ENCODE data around the gene SLN.

The SLN gene

DNA sequence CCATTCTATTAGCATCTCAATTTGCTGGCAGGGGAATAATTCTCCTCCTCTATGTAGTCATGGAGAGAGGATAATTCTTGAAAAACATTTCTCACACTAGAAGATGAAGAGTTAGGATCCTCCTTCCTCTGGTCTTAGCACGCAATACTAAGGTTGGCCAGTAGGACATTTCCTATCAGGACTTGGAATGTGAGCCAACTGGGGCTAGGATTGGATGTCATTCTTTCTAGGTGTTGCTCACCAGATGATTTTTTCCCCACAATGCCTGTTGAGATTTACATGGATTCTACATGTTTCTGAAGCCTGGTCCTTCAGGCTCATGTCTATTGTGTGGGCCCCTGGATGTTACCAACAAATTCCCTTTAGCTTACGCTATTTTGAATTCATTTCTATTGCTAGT is 28.0 kb downstream of the SLN start:
- DNase-seq (ENCODE audit: low spot score) = no peak

DNA sequence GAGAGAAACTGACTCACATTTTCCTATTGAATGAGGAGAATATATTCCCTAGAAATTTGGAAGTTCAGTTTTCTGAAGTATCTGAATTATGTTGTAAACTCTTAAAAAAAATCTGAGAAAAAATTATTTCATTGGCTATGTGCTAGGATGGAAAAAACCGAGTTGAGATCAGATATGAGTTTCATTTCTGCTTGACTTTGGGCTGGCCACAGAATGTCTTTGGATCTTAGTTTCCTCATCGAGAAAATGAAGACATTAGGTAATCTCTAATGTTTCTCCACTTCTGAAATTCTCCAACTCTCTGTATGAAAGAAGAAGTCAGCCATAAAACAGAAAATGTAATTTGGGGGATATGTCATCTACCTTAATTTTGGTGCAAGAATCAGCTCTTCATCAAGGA is 28.8 kb downstream of the SLN start:
- no peak for DNase-seq (ENCODE audit: low spot score)

DNA sequence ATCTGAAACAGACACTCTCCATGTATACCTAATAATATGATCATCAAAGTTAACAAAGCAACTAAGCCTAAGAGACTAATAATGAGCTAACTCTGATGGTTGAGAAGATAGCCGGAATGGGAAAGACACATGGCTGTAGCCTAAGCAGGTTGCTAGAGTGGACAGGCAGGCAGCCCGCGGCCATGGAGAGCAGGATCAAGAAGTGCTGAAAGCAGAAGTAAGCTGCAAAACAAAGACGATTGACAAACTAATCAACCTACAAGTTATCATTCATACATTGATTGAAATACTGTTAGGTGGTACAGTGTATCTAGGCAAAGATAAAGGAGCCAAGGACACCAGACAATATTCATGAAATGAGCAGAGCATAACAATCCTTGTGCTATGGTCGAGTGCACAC is 29.3 kb downstream of the SLN start:
- no peak for DNase-seq (ENCODE audit: low spot score)

DNA sequence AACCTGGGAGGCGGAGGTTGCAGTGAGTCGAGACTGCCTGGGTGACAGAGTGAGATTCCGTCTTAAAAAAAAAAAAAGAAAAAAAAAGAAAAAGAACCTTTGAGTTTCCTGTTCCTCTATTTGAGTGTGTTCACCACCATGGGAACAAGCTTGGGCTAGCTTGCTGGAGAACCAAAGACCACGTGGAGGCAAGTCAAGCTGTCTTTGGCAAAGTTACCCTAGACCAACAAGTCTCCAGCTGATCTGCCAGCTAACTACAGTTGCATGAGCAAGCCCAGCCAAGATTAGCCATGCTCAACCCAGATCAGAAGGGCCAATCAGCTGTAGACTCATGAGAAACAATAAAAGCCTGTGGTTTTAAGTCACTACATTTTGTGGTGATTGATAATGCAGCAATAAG is 29.7 kb downstream of the SLN start:
- no peak for DNase-seq (ENCODE audit: low spot score)

DNA sequence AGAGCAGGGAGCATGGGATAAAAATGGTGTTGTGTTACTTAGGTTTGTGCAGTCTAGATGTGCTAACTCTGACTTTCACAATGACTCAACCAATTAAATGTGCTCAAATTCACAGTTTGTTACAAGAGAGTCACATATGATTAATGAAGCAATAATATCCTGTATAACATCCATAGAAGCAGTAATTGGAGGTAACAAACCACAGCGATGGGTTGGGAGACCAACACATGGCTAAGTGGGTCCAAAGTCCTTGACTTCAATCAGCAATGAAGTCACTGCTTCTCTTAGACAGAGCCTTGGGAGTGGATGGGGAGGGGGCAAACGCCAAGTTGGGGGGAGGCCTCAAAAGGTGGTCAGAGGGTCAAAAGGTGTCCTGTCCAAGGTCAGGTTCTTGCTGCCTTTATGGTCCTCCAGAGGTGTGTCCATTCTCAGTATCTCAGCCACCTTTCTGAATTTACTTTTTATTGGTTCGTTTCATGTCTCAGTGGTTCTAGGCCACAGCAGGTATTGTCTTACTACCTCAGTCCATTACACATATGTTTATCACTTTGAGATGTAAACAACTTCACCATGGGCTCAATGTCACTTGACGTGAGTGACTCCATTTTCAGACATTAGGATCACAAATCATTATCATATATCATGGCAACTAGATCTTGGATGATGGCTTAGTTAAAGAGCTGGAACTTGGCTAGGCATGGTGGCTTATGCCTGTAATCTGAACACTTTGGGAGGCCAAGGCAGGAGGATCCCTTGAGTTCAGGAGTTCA is 32.4 kb downstream of the SLN start:
- no peak for DNase-seq (ENCODE audit: low spot score)

DNA sequence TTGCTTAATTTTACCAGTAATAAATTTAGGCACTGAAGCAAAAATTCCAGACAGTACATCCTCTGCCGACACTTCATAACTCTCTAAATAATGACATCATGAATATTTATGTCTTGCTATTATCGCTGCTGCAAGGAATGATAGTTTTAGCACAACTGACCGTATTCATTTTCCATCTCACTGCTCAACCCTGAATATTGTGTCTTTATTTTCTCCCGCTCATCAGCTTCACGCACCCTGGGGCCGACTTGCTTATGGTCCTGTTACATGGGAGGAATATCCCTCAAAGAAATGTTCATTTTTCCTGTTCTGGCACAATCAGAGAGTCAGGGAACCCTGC is 33.3 kb downstream of the SLN start:
- no peak for DNase-seq (ENCODE audit: low spot score)

DNA sequence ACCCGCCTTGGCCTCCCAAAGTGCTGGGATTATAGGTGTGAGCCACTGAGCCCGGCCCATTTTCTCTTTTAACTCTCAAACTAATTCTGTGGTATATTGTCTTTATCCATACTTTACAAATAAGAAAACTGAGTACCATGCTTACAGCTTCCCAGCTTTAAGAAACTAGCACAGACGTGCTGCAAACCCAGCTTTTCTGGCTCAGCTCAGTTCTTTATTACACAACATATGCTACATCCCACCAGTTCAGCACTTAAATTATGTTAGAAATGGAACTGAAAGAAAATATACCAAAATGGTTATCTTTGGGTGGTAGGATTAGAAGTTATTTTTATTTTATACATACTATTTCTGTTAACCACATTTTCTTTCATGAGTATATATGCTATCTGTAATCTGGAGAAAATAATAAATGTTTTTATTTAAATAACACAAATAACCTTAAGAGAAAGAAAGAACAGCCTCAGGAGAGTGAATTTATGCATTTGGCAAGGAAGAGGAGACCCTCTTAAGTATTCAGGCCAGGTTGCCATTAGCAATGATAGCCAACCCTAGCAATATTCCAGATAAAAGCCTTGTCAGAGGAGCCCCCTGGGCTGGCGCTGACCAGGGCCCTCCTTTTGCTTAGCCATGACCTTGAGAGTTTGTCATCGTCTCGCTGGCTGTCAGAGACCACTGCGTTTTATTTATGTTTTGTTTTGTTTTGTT is 33.8 kb downstream of the SLN start:
- DNase-seq (ENCODE audit: low spot score) = no peak

DNA sequence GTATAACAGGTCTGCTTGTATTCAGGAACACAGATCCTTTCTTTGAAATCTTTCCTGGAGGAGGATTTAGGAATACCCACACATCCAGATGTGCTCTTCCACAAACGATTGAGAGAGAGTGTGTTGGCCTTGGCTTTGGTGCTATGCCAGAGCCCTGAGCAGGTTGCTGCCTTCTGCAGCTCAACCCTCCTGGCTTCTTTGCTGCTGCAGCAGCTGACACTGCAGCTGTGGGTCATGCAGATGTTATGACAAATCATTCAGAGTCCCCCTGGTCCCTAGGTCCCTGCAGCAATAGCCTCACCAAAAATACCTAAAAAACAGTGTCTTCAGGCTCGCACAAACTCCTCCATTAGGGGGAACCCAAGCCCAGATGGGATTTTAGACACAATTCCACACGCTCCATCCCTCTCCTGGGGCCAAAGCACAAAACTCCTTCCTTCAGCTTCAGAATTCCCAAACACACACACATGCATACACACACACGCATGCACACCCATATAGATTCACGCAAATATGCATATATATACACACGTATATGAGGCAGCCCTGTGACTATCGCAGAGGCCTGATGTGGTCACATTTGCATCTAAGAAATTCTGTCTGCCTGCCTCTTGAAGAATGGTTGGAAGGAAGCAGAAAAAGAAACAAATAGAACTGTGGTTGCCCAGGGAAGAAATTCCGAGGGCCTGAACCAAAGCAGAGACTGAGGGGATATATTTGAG is 35.4 kb downstream of the SLN start:
- DNase-seq (ENCODE audit: low spot score) = no peak

DNA sequence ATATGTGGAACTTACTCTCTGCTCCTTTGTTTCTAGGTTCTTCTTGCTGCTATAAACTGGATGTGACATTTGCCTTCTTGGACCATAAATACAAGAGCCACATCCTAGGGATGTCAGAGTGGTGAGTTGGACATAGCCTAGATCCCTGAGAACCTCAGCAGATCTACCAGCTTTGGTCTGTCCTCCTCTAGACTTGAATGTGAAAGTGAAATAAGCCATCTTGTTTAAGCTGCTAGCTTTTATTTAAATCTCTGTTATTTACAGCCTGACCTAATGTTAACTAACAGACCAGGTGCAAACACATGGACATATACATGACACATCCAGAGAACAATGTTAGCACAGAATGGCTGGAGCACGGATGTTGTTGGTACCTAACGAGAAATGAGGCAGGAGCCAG is 36.0 kb downstream of the SLN start:
- DNase-seq (ENCODE audit: low spot score) = no peak

DNA sequence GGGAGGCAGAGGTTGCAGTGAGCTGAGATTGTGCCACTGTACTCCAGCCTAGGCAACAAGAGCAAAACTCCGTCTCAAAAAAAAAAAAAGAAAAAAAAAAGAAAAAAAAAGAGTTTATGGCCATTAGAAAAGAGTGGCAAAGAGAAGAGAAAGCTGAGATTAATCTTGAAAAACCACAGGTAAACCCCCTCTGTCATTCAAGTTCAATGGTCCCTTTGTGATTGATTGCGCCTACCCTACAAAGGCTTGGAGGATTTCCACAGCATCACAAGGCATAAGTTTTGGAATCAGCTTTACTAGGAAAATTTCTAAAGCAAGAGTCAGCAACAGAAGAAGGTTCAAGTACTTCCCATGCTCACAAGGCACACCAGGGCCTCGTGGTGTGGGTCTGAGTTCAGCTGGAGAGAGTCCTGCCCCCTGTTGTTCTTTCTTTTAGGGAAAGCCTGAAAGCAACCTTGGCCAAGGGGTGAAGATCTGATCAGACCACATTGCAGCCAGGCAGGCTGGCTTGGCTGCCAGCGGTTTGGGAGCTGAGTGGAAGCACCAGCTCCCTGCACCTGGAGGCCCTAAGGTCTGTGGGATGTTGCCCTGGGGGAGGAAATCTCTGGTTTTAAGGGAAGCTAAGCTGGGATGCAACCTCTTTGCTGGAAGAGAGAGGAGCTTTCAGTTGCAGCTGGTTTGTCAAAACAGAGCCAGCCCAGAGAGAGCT is 41.8 kb downstream of the SLN start:
- DNase-seq (ENCODE audit: low spot score) = no peak

DNA sequence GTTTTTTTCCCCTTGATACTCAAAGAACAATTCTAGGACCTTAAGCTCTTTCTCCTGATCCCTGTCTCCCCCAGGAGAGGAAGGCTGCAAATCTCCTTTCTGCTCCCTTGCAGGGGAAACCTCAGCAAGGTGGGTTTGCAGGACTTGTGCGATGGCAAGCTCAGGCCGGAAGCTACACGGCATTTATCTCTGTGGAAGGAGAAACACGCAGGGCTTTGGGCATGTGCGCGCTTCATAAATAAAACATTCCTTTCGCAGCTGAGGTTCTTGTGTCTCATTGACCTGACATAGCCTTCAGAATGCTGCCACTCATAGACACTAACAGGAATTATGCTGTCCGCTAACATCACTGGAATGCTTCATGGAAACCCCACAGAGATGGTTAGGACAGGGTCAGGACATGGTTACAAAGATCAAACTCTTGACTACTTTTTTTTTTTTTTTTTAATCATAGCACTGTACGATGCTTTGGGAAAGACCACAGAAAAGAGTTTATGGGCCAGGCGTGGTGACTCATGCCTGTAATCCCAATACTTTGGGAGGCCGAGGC is 42.6 kb downstream of the SLN start:
- no peak for DNase-seq (ENCODE audit: low spot score)

DNA sequence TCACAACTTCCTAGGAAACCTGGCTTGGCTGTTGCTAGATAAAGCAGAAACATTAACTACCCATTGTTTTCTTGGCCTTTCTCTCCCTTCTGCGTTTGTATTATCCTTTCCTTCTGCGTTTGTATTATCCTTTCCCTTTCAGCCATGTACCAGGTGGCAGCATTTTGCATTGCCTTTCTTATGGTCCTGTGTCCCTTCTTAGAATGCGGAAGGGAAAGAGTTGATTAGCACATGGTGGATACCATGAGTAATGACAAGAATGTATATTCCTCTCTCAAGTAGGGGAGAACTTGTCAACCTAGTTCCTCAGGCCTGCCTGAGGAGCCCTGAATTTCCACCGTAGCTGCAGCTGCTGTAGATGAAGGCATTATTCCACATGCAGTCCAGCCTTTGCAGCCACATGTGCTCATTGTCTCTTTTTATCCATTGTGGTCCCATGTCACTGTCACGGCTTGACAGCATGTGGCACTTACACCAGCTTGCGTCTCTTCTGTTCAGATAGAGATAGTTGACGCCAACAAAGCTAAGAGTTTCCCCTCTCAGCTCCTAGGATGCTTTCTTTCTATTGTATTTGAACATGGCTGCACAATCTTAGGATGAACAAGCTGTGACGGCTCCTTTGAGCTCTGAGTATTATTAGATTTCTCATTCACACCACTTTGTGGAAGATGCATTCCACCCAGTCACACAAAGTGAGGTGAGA is 44.8 kb downstream of the SLN start:
- no peak for DNase-seq (ENCODE audit: low spot score)

DNA sequence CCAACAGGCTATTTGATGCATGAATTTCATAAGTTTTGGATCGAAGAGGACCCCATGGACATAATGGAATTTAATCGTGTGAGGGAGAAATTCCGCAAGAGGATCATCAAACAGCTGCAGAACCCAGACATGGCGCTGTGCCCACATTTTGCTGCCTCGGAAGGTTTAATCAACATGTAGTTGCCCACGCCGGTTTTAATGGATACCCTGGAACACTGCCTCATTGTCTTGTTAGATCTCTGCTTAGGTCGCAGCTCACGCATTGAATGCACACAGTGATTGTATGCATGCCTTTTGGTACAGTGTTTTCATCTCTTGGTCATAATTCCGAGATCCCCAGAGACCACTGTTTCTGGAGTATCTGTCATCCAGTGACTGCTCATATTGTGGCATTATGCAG is 46.8 kb downstream of the SLN start:
- no peak for DNase-seq (ENCODE audit: low spot score)

DNA sequence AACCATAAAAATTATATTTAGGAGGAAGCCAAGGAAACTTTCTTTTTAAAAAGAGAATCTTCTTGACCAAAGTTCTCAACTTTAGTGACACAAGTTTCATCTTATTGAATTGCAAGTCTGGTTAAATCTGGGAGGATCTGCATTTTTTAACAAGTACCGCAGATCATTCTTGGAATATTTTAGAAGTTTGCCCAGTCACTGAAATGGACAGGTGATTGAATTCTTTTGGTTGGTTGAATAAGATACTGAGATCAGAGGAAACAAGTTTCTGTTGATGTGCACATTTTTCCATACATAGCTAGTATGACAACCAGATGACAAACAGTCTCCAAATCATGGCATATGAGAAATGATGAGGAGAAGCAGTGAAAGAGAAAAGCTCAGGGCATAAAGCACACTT is 50.2 kb downstream of the SLN start:
- no peak for DNase-seq (ENCODE audit: low spot score)

DNA sequence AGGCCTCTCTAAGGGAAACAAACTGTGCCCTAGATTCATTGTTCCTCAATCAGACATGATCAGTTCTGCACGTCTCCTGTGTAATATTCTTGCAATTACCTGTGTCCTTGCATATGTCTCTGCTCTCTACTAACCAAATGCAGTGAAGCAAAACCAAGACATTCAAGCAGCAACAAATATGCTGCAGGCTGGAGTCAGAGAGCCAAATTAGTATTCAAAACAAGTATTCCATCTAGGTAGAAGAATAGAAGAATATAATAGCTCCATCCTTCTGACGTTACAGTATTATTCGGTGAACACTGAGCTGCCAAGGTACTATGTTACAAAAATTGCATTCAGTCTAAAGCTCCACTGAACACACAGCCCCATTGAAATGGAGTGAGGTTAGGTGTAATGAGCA is 51.8 kb downstream of the SLN start:
- DNase-seq (ENCODE audit: low spot score) = no peak

DNA sequence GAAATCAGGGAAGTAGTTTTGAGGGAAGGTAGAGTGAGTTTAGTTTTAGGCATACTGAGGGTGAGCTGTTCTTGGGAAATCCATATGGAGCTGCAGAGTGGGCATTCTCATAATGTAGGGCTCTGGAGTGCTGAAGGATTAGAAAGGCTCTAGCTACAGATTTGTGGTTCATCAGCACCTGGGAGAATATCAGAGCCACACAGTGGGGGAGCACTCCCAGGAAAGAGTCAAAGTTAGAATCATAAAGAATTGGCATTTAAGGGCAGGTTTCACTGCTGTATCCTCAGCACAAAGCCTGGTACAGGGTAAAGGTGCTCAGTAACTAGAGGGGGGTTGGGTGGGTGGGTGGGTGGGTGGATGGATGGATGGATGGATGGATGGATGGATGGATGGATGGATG is 52.5 kb downstream of the SLN start:
- no peak for DNase-seq (ENCODE audit: low spot score)

All from AG08395 (cell line).